ENCODE results near the gene CCNK. TPM values are rescaled to one million over a fixed set of nuclear protein-coding genes. Genes with fewer than 3 reads are reported as not detected.

Gene CCNK
- total RNA-seq, 1 experiment from 2014 or later: 80.1 TPM

DNA sequence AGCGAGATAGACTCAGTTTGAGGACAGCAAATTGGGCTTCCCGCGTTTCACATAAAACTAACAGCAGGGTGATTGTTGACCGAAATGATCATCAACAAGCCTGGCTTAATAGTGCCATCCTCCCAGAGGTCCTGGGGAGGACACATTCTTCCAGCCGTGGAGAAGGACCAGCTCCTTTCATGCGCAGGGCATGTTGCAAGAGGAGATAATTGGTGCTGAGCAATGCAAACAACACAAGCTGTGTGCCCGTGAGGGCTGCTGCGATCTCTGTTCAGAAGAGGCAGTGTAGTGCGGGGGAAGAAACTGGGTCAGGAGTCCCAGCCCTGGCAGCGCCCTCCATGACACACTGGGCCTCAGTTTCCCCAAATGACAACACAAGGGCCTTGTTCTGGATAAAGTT is 68.5 kb downstream of the CCNK start:
- Histone ChIP-seq H3K23ac (ENCODE audit: insufficient read length, low read depth, low read length) (no peak overlapping the region), H3K4me2 (ENCODE audit: insufficient read depth, insufficient read length, low read length) (no peak overlapping the region), H3K27ac (ENCODE audit: insufficient read length, low read depth, low read length) (no peak overlapping the region), H3K79me2 (ENCODE audit: insufficient read depth, low read length) (no peaks in the 10 kb centered on the region; the same call in 1 of the 2 replicates), H3K18ac (ENCODE audit: insufficient read length, low read depth, low read length) (no peak overlapping the region), H2AFZ (ENCODE audit: low read length) (no peak overlapping the region), H3K4ac (ENCODE audit: low read depth, low read length) (no peak overlapping the region), H3K56ac (ENCODE audit: insufficient read length, low read depth, low read length) (no peak overlapping the region), H2BK5ac (ENCODE audit: insufficient read length, low read length) (no peak overlapping the region), H3K9me3 (ENCODE audit: control insufficient read depth, low read depth, low read length) (no peaks in the 10 kb centered on the region), H4K8ac (replicated peaks; ENCODE audit: insufficient read length, low read depth, low read length) (no peak overlapping the region), H2BK15ac (ENCODE audit: low read depth, low read length) (no peak overlapping the region), H2BK12ac (ENCODE audit: insufficient read length, low read depth, low read length) (no peak overlapping the region), H2BK120ac (ENCODE audit: low read depth, low read length, poor library complexity, severe bottlenecking) (no peak overlapping the region), H3K27me3 (ENCODE audit: insufficient read depth, low read length) (0 out of 2 replicates have a peak, but pooled peaks cover 2% of the 10 kb centered on the region), H2BK20ac (ENCODE audit: low read depth, low read length, poor library complexity, severe bottlenecking) (no peak overlapping the region), H4K20me1 (ENCODE audit: control insufficient read depth, insufficient read depth, insufficient read length) (peaks cover 3% of the 10 kb centered on the region), H4K91ac (ENCODE audit: insufficient read length, low read depth, low read length) (no peak overlapping the region), H3K9ac (ENCODE audit: extremely low read depth, insufficient read length, low read length) (no peak overlapping the region), H3T11ph (ENCODE audit: low read length) (no peak overlapping the region), H3K14ac (ENCODE audit: insufficient read depth, low read length) (no peak overlapping the region; the same call in 1 of the 2 replicates), H2AK5ac (ENCODE audit: insufficient read length, low read length) (no peak overlapping the region), H3K79me1 (ENCODE audit: insufficient read depth, low read depth, low read length, poor library complexity, severe bottlenecking) (no peaks in the 10 kb centered on the region), H3K23me2 (ENCODE audit: insufficient read length, low read depth, low read length, poor library complexity, severe bottlenecking) (no peaks in the 10 kb centered on the region), H3K4me1 (ENCODE audit: insufficient read depth, low read length) (no peaks in the 10 kb centered on the region; the same call in 1 of the 2 replicates), H4K5ac (ENCODE audit: insufficient read length, low read depth, low read length) (no peak overlapping the region)
- DNase-seq: no peak
- H3K4me1 Mint-ChIP-seq: peaks cover 52 to 62% of the 10 kb centered on the region in 2 experiments
- WGBS (ENCODE audit: extremely low coverage, insufficient read length, low lambda C conversion rate): no CpG with 5 or more reads among the region's 10 CpGs
- H3K9me3 Mint-ChIP-seq: no peaks in the 10 kb centered on the region
- no peaks in the 10 kb centered on the region for H3K36me3 Mint-ChIP-seq (ENCODE audit: insufficient read depth in 1 of 3, low read depth in 3 of 3)
- H3K4me3 Mint-ChIP-seq: no peak overlapping the region
- no peaks in the 10 kb centered on the region; the same call in 1 of the 2 replicates for H3K27me3 Mint-ChIP-seq (ENCODE audit: low read depth)
- peak overlapping the region in 1 of 3 experiments; percentile 53; a peak in 2 of 7 replicates for H3K27ac Mint-ChIP-seq
- TF ChIP-seq, protein P1, sequence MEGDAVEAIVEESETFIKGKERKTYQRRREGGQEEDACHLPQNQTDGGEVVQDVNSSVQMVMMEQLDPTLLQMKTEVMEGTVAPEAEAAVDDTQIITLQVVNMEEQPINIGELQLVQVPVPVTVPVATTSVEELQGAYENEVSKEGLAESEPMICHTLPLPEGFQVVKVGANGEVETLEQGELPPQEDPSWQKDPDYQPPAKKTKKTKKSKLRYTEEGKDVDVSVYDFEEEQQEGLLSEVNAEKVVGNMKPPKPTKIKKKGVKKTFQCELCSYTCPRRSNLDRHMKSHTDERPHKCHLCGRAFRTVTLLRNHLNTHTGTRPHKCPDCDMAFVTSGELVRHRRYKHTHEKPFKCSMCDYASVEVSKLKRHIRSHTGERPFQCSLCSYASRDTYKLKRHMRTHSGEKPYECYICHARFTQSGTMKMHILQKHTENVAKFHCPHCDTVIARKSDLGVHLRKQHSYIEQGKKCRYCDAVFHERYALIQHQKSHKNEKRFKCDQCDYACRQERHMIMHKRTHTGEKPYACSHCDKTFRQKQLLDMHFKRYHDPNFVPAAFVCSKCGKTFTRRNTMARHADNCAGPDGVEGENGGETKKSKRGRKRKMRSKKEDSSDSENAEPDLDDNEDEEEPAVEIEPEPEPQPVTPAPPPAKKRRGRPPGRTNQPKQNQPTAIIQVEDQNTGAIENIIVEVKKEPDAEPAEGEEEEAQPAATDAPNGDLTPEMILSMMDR (conservative IDR thresholded peaks at IDR 0.05): no peak
